PC-9 (cell line): Measurements from ENCODE around the gene SPTAN1. TPM values are rescaled to one million over a fixed set of nuclear protein-coding genes. Genes with fewer than 3 reads are reported as not detected.

Source experiments
- BruUV-seq: library from RNA; stranded (reverse); fragments of 400-500 nt; replicated peaks from 2 replicates; lab custom pipeline; 2021; lab: Mats Ljungman, UMichigan
- CTCF ChIA-PET: fragments of 300-600 bp; sonication (Branson Sonifier 250); formaldehyde crosslinking; loops from one replicate; lab custom pipeline; 2022; ENCODE audit warnings: antibody characterized with exemption; lab: Charles Lee
- POLR2A ChIA-PET: fragments of 300-600 bp; sonication (Branson Sonifier 250); formaldehyde crosslinking; loops from one replicate; lab custom pipeline; 2022; ENCODE audit warnings: antibody characterized with exemption; ENCODE audit not compliant: unreplicated experiment; lab: Charles Lee
- DNase-seq, 2 experiments: peaks; one replicate each; pipeline versions ENCODE4 v3.0.0 to v3.0.0-alpha.2; 2015 to 2022; ENCODE audit warnings: mixed read lengths in 1 of 2
- H2AFZ ChIP-seq: fragments of 200-600 bp; sonication (generic); 2 replicates; pipeline ENCODE4 v1.8.1; 2017; ENCODE audit warnings: antibody characterized with exemption
- H3F3A ChIP-seq: fragments of 200-600 bp; sonication (generic); 2 replicates; pipeline ENCODE4 v1.8.1; 2017; ENCODE audit warnings: antibody characterized with exemption, mild to moderate bottlenecking, low read depth; ENCODE audit not compliant: insufficient read depth
- H3K27ac ChIP-seq: fragments of 200-600 bp; sonication (generic); 2 replicates; pipeline ENCODE4 v1.6.1; 2016; ENCODE audit warnings: mixed run types
- H3K27me3 ChIP-seq: fragments of 200-600 bp; sonication (generic); 2 replicates; pipeline ENCODE4 v1.6.1; 2016; ENCODE audit warnings: low read depth, mixed run types; ENCODE audit not compliant: insufficient read depth
- H3K36me3 ChIP-seq: fragments of 200-600 bp; sonication (generic); 2 replicates; pipeline ENCODE4 v1.6.1; 2016; ENCODE audit warnings: low read depth, mixed run types
- H3K4me1 ChIP-seq: fragments of 200-600 bp; sonication (generic); replicated peaks from 2 replicates; pipeline ENCODE4 v1.6.1; 2016; ENCODE audit warnings: mixed run types; ENCODE audit not compliant: insufficient read depth
- H3K4me2 ChIP-seq: fragments of 200-600 bp; sonication (generic); 2 replicates; pipeline ENCODE4 v1.6.1; 2017; ENCODE audit warnings: mixed run types
- H3K4me3 ChIP-seq: fragments of 200-600 bp; sonication (generic); 2 replicates; pipeline ENCODE4 v1.6.1; 2016; ENCODE audit warnings: mixed run types
- H3K79me2 ChIP-seq: fragments of 200-600 bp; sonication (generic); 2 replicates; pipeline ENCODE4 v1.6.1; 2017; ENCODE audit warnings: low read depth, mixed run types
- H3K9me2 ChIP-seq: fragments of 200-600 bp; sonication (generic); 2 replicates; pipeline ENCODE4 v1.8.1; 2017; ENCODE audit warnings: mild to moderate bottlenecking; ENCODE audit not compliant: insufficient read depth
- H3K9me3 ChIP-seq: fragments of 200-600 bp; sonication (generic); 2 replicates; pipeline ENCODE4 v1.8.1; 2016; ENCODE audit warnings: low read depth; ENCODE audit not compliant: insufficient read depth
- H4K20me1 ChIP-seq: fragments of 200-600 bp; sonication (generic); 2 replicates; pipeline ENCODE4 v1.8.1; 2017; ENCODE audit not compliant: insufficient read depth
- CTCF ChIP-seq: fragments of 200-600 bp; sonication (generic); conservative IDR thresholded peaks from 2 replicates; pipeline ENCODE4 v1.6.1; 2017; ENCODE audit warnings: mixed run types, antibody characterized with exemption, mild to moderate bottlenecking, moderate library complexity
- EZH2 ChIP-seq: fragments of 200-600 bp; sonication (generic); IDR thresholded peaks from 2 replicates; pipeline ENCODE4 v1.8.0; 2017; ENCODE audit warnings: antibody characterized with exemption, low read depth
- intact Hi-C: fragments of 100-400 bp; cut with micrococcal nuclease; formaldehyde crosslinking; loops from one replicate; pipeline ENCODE4 v1.10.0; 2022; ENCODE audit not compliant: unreplicated experiment
- total RNA-seq: library from RNA; stranded (reverse); gene quantifications from 2 replicates; pipeline ENCODE4 v1.2.3, GENCODE V29; 2021

SPTAN1 gene
- total RNA-seq, 1 experiment from 2014 or later: 214 TPM

- Histone ChIP-seq H3K4me3 (no peak overlapping the region), H3F3A (no peaks in the 10 kb centered on the region), H3K27me3 (no peaks in the 10 kb centered on the region), H3K9me2 (no peaks in the 10 kb centered on the region), H3K27ac (no peak overlapping the region), H2AFZ (no peak overlapping the region), H3K4me1 (no peaks in the 10 kb centered on the region), H3K36me3 (0 out of 2 replicates have a peak, but pooled peaks cover 3% of the 10 kb centered on the region), H3K4me2 (no peak overlapping the region), H3K79me2 (no peaks in the 10 kb centered on the region), H3K9me3 (no peaks in the 10 kb centered on the region), H4K20me1 (no peaks in the 10 kb centered on the region)
- no TSS peak for BruUV-seq
- no peak for DNase-seq
- ChIA-PET POLR2A (no interaction called here), CTCF (interaction anchor here (0.6 kb wide), 1 partner anchor 15 kb away, joined by 9 read pairs; no protein-coding TSS in a partner anchor)
- TF ChIP-seq EZH2 (no peak), CTCF (no peak)
- intact Hi-C loops: no loop called here
These were observed 69.5 kb downstream of the SPTAN1 start for GRCh38 chr9:128621730-128622455.

GRCh38 chr9:128624566-128624965 is 72.2 kb downstream of the SPTAN1 start:
- 0 out of 2 replicates have a peak, but pooled peaks cover 3% of the 10 kb centered on the region for H3K36me3 ChIP-seq
- H4K20me1 ChIP-seq: no peaks in the 10 kb centered on the region; the same call in 1 of the 2 replicates
- H3K27ac ChIP-seq: no peak overlapping the region
- ChIA-PET POLR2A (no interaction called here), CTCF (no interaction called here)
- no peak overlapping the region for H3K4me2 ChIP-seq
- no TSS peak for BruUV-seq
- H3K79me2 ChIP-seq: no peaks in the 10 kb centered on the region
- intact Hi-C loops: no loop called here
- H3K4me3 ChIP-seq: no peak overlapping the region
- DNase-seq: no peak
- H3K4me1 ChIP-seq: no peaks in the 10 kb centered on the region
- H2AFZ ChIP-seq: no peak overlapping the region
- H3K9me3 ChIP-seq: no peaks in the 10 kb centered on the region
- peaks cover 8% of the 10 kb centered on the region; the same call in 1 of the 2 replicates for H3F3A ChIP-seq
- no peaks in the 10 kb centered on the region for H3K27me3 ChIP-seq
- TF ChIP-seq EZH2: no peak
- TF ChIP-seq CTCF: no peak
- H3K9me2 ChIP-seq: no peaks in the 10 kb centered on the region

GRCh38 chr9:128625391-128626146 is 73.2 kb downstream of the SPTAN1 start:
- DNase-seq: no peak
- Histone ChIP-seq H3K4me2 (no peak overlapping the region), H2AFZ (no peak overlapping the region), H3K27ac (no peak overlapping the region), H4K20me1 (no peaks in the 10 kb centered on the region; the same call in 1 of the 2 replicates), H3F3A (peaks cover 17% of the 10 kb centered on the region; the same call in 1 of the 2 replicates), H3K9me3 (no peaks in the 10 kb centered on the region), H3K36me3 (0 out of 2 replicates have a peak, but pooled peaks cover 3% of the 10 kb centered on the region), H3K79me2 (no peaks in the 10 kb centered on the region), H3K4me3 (no peak overlapping the region), H3K4me1 (no peaks in the 10 kb centered on the region), H3K27me3 (no peaks in the 10 kb centered on the region), H3K9me2 (no peaks in the 10 kb centered on the region)
- BruUV-seq: no TSS peak
- ChIA-PET CTCF (no interaction called here), POLR2A (interaction anchor here (0.8 kb wide), 1 partner anchor 74 kb away, joined by 6 read pairs; the partner anchor contains the start of gene SPTAN1)
- intact Hi-C loops: no loop called here
- no peak for TF ChIP-seq EZH2
- no peak for TF ChIP-seq CTCF
